ENCODE results near the gene MSN. TPM values are rescaled to one million over a fixed set of nuclear protein-coding genes. Genes with fewer than 3 reads are reported as not detected.

Gene MSN
- total and polyA plus RNA-seq, 2 experiments from 2014 or later: 73.0 to 73.5 TPM

- no peak for TF ChIP-seq CTCF (IDR thresholded peaks at IDR 0.05; ENCODE audit: poor library complexity)
- no peak for TF ChIP-seq EZH2 (IDR thresholded peaks at IDR 0.05; ENCODE audit: borderline replicate concordance)
- no peak for TF ChIP-seq EZH2phosphoT487 (IDR thresholded peaks at IDR 0.05; ENCODE audit: low read depth, severe bottlenecking, unreplicated experiment)
- Histone ChIP-seq H3K36me3 (replicated peaks; ENCODE audit: insufficient read depth, low read depth) (no peaks in the 10 kb centered on the region), H3K9me2 (replicated peaks; ENCODE audit: insufficient read depth) (no peaks in the 10 kb centered on the region), H3K27ac (no peak overlapping the region), H3K9me3 (ENCODE audit: low read depth) (no peaks in the 10 kb centered on the region), H2AFZ (no peak overlapping the region), H3K4me2 (no peak overlapping the region), H3K79me2 (no peaks in the 10 kb centered on the region), H3K4me1 (ENCODE audit: insufficient read depth) (no peaks in the 10 kb centered on the region), H4K20me1 (ENCODE audit: insufficient read depth, poor library complexity, severe bottlenecking) (no peaks in the 10 kb centered on the region), H3K4me3 (no peak overlapping the region), H3K27me3 (no peaks in the 10 kb centered on the region)
- 63% methylated on average over 3 of the region's 3 CpGs for WGBS (ENCODE audit: low lambda C conversion rate, missing lambda C conversion rate)
- no peak for DNase-seq (ENCODE audit: low spot score)
Measured at GRCh38 chrX:65769564-65770292, 102.3 kb downstream of the MSN start.

GRCh38 chrX:65772842-65773241 is 105.4 kb downstream of the MSN start:
- H3K27ac ChIP-seq: no peak overlapping the region
- DNase-seq (ENCODE audit: low spot score): no peak
- no peaks in the 10 kb centered on the region for H3K9me2 ChIP-seq (replicated peaks; ENCODE audit: insufficient read depth)
- no peak overlapping the region for H2AFZ ChIP-seq
- H3K4me2 ChIP-seq: no peak overlapping the region
- no peaks in the 10 kb centered on the region for H3K9me3 ChIP-seq (ENCODE audit: low read depth)
- no peaks in the 10 kb centered on the region for H3K4me1 ChIP-seq (ENCODE audit: insufficient read depth)
- 59% methylated on average over 5 of the region's 5 CpGs for WGBS (ENCODE audit: low lambda C conversion rate, missing lambda C conversion rate)
- TF ChIP-seq CTCF (IDR thresholded peaks at IDR 0.05; ENCODE audit: poor library complexity) (no peak), EZH2 (IDR thresholded peaks at IDR 0.05; ENCODE audit: borderline replicate concordance) (no peak), EZH2phosphoT487 (IDR thresholded peaks at IDR 0.05; ENCODE audit: low read depth, severe bottlenecking, unreplicated experiment) (no peak)
- no peak overlapping the region for H3K4me3 ChIP-seq
- H3K27me3 ChIP-seq: no peaks in the 10 kb centered on the region
- H4K20me1 ChIP-seq (ENCODE audit: insufficient read depth, poor library complexity, severe bottlenecking): no peaks in the 10 kb centered on the region
- H3K79me2 ChIP-seq: no peaks in the 10 kb centered on the region
- no peaks in the 10 kb centered on the region for H3K36me3 ChIP-seq (replicated peaks; ENCODE audit: insufficient read depth, low read depth)

DNA sequence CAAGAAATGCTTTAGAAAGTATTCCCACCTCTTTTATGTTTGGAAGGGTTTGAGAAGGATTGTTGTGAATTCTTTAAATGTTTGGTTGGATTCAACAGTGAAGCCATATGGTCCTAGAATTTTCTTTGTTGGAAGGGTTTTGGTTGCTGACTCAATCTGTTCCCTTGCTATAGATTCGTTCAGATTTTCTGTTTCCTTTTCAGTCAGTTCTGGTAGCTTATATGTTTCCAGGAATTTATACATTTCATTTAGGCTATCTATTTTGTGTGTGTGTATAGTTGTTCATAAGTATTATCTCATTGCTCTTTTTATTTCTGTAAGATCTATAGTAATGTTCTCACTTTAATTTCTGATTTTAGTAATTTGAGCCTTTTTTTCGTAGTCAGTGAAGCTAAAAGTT is 114.4 kb downstream of the MSN start:
- TF ChIP-seq EZH2 (IDR thresholded peaks at IDR 0.05; ENCODE audit: borderline replicate concordance) (no peak), EZH2phosphoT487 (IDR thresholded peaks at IDR 0.05; ENCODE audit: low read depth, severe bottlenecking, unreplicated experiment) (no peak), CTCF (IDR thresholded peaks at IDR 0.05; ENCODE audit: poor library complexity) (no peak)
- no peak for DNase-seq (ENCODE audit: low spot score)
- no peaks in the 10 kb centered on the region for H3K36me3 ChIP-seq (replicated peaks; ENCODE audit: insufficient read depth, low read depth)
- no peak overlapping the region for H2AFZ ChIP-seq
- no peaks in the 10 kb centered on the region for H3K27me3 ChIP-seq
- H3K79me2 ChIP-seq: no peaks in the 10 kb centered on the region
- 86% methylated on average over 2 of the region's 2 CpGs for WGBS (ENCODE audit: low lambda C conversion rate, missing lambda C conversion rate)
- no peaks in the 10 kb centered on the region for H3K4me1 ChIP-seq (ENCODE audit: insufficient read depth)
- no peak overlapping the region for H3K4me2 ChIP-seq
- H3K27ac ChIP-seq: no peak overlapping the region
- H3K9me3 ChIP-seq (ENCODE audit: low read depth): no peaks in the 10 kb centered on the region
- no peaks in the 10 kb centered on the region for H4K20me1 ChIP-seq (ENCODE audit: insufficient read depth, poor library complexity, severe bottlenecking)
- H3K9me2 ChIP-seq (replicated peaks; ENCODE audit: insufficient read depth): no peaks in the 10 kb centered on the region
- no peak overlapping the region for H3K4me3 ChIP-seq
